Body of pancreas (tissue), 4 donors: ENCODE results near the gene TBC1D16. TPM values are rescaled to one million over a fixed set of nuclear protein-coding genes. Genes with fewer than 3 reads are reported as not detected.

Experiments used
- ATAC-seq: fragments of 150-250 bp; one replicate; pipeline ENCODE4 v1.9.1; 2016
- DNase-seq, 4 donors: peaks; one replicate each; pipeline ENCODE4 v3.0.0-alpha.2; 2019
- H3K27ac ChIP-seq, 4 donors: fragments of 200-600 bp; sonication (generic); 1 replicate in 3 of 4; 2 replicates in 1 of 4; pipeline versions ENCODE4 v1.5.1 to v1.6.1; 2016 to 2019; ENCODE audit warnings: mild to moderate bottlenecking in 1 of 4, mixed read lengths in 1 of 4, moderate library complexity in 1 of 4
- H3K27me3 ChIP-seq, 2 donors: fragments of 200-600 bp; sonication (generic); one replicate each; pipeline ENCODE4 v1.6.0; 2016; ENCODE audit warnings: mild to moderate bottlenecking in 1 of 2
- H3K36me3 ChIP-seq, 2 donors: fragments of 200-600 bp; sonication (generic); replicated peaks in 1 of 2; 2 replicates each; pipeline ENCODE4 v1.5.1; 2016; ENCODE audit warnings: low read depth in 2 of 2; ENCODE audit not compliant: insufficient read depth in 1 of 2
- H3K4me1 ChIP-seq: fragments of 200-600 bp; sonication (generic); one replicate; pipeline ENCODE4 v1.6.0; 2016
- H3K4me3 ChIP-seq, 2 donors: fragments of 200-600 bp; sonication (generic); 1 replicate in 1 of 2; 2 replicates in 1 of 2; pipeline ENCODE4 v1.5.1; 2016 to 2019
- H3K9me3 ChIP-seq, 3 donors: fragments of 200-600 bp; sonication (generic); 1 replicate in 2 of 3; 2 replicates in 1 of 3; pipeline ENCODE4 v1.5.1; 2016
- CTCF ChIP-seq, 7 experiments: fragments of 450-650 bp in 4 of 7; fragments of 200-600 bp in 3 of 7; sonication (generic) in 3 of 7; IDR thresholded peaks; one replicate each; pipeline ENCODE4 v1.5.1; 2016 to 2019; ENCODE audit warnings: antibody characterized with exemption in 7 of 7
- POLR2A ChIP-seq, 3 donors: fragments of 450-650 bp; IDR thresholded peaks; one replicate each; pipeline ENCODE4 v1.6.1; 2016; ENCODE audit warnings: antibody characterized with exemption in 3 of 3, mild to moderate bottlenecking in 2 of 3
- whole genome bisulfite sequencing, 2 donors: methylation state at CpG; one replicate each; pipeline ENCODE4 v1.1.5; 2017; 5-methylcytosine and 5-hydroxymethylcytosine counted together
- intact Hi-C: fragments of 100-400 bp; cut with DNase I; formaldehyde crosslinking; loops from one replicate; pipeline ENCODE4 v1.15.1; 2023
- total RNA-seq, 2 donors: library from RNA; depleted of rRNA; stranded (reverse); fragments of >200 nt; gene quantifications; one replicate each; pipeline ENCODE4 v1.1.0, GENCODE V29; 2016

Gene TBC1D16
- total RNA-seq, 2 donors from 2014 or later = 21.0 to 37.2 TPM

GRCh38 chr17:79890706-79891105 lies 145.0 kb downstream of the TBC1D16 start:
- Histone ChIP-seq H3K4me3 (no peak overlapping the region), H3K4me1 (peaks cover 5% of the 10 kb centered on the region), H3K9me3 (no peaks in the 10 kb centered on the region), H3K27me3 (no peaks in the 10 kb centered on the region), H3K27ac (no peak overlapping the region), H3K36me3 (no peaks in the 10 kb centered on the region)
- DNase-seq (peak in 3 of 4 donors; percentile 6 to 31 (median 28)), ATAC-seq (no peak)
- TF ChIP-seq CTCF (IDR thresholded peaks at IDR 0.05) (no peak), POLR2A (IDR thresholded peaks at IDR 0.05) (no peak)
- WGBS, 2 donors = 28 to 46% methylated on average over 4 to 9 of the region's 9 CpGs
- intact Hi-C loops = no loop called here

- ATAC-seq (no peak), DNase-seq (no peak)
- no peaks in the 10 kb centered on the region for H3K36me3 ChIP-seq
- intact Hi-C loops = no loop called here
- H3K9me3 ChIP-seq = no peaks in the 10 kb centered on the region
- H3K27ac ChIP-seq = no peak overlapping the region
- TF ChIP-seq POLR2A (IDR thresholded peaks at IDR 0.05) = no peak
- no peak for TF ChIP-seq CTCF (IDR thresholded peaks at IDR 0.05)
- no peak overlapping the region for H3K4me3 ChIP-seq
- peaks cover 5% of the 10 kb centered on the region for H3K4me1 ChIP-seq
- no peaks in the 10 kb centered on the region for H3K27me3 ChIP-seq
- 80 to 87% methylated on average over 18 to 21 of the region's 22 CpGs for WGBS, 2 donors
Observed at GRCh38 chr17:79888811-79889634, 146.6 kb downstream of the TBC1D16 start.

GRCh38 chr17:79888009-79888540 lies 147.6 kb downstream of the TBC1D16 start:
- no peak for ATAC-seq
- no peak for DNase-seq
- intact Hi-C loops = no loop called here

GRCh38 chr17:79887451-79887991 lies 148.2 kb downstream of the TBC1D16 start:
- Histone ChIP-seq H3K4me1 (peaks cover 5% of the 10 kb centered on the region), H3K4me3 (no peak overlapping the region), H3K27me3 (no peaks in the 10 kb centered on the region), H3K36me3 (no peaks in the 10 kb centered on the region), H3K9me3 (no peaks in the 10 kb centered on the region), H3K27ac (no peak overlapping the region)
- WGBS, 2 donors = 78 to 83% methylated on average over 14 of the region's 14 CpGs
- intact Hi-C loops = no loop called here
- ATAC-seq = no peak
- no peak for DNase-seq
- no peak for TF ChIP-seq CTCF (IDR thresholded peaks at IDR 0.05)
- no peak for TF ChIP-seq POLR2A (IDR thresholded peaks at IDR 0.05)

More at GRCh38 chr17:79888009-79888540, 147.6 kb downstream of the TBC1D16 start:
- TF ChIP-seq CTCF (IDR thresholded peaks at IDR 0.05) (no peak), POLR2A (IDR thresholded peaks at IDR 0.05) (no peak)
- no peak overlapping the region for H3K4me3 ChIP-seq
- no peak overlapping the region for H3K27ac ChIP-seq
- peaks cover 5% of the 10 kb centered on the region for H3K4me1 ChIP-seq
- H3K9me3 ChIP-seq = no peaks in the 10 kb centered on the region
- H3K36me3 ChIP-seq = no peaks in the 10 kb centered on the region
- H3K27me3 ChIP-seq = no peaks in the 10 kb centered on the region
- WGBS, 2 donors = 81 to 83% methylated on average over 12 to 17 of the region's 17 CpGs
